GM19463 (cell line): ENCODE measurements around the gene PCBP1.
"Not testable (repeated sequence)": the region's sequence is repeated elsewhere in the genome, so short reads cannot be mapped to it uniquely, and the experiment has no call there.

ENCODE experiments used
- ATAC-seq: cut with Tn5 transposase; IDR thresholded peaks from one replicate; pipeline ENCODE4 v1.9.1; 2021; ENCODE audit warnings: mild to moderate bottlenecking, moderate library complexity; ENCODE audit not compliant: unreplicated experiment

PCBP1 gene

GRCh38 chr2:70123051-70123828 is 36.0 kb downstream of the PCBP1 start:
- no peak for ATAC-seq

GRCh38 chr2:70123829-70124116 is 36.5 kb downstream of the PCBP1 start:
- no peak for ATAC-seq

- ATAC-seq = peak; percentile 40
These were observed 37.8 kb downstream of the PCBP1 start for GRCh38 chr2:70124983-70125480.

- ATAC-seq = no peak
These were observed 38.2 kb downstream of the PCBP1 start for GRCh38 chr2:70125498-70125898.

GRCh38 chr2:70126413-70126812 is 39.1 kb downstream of the PCBP1 start:
- ATAC-seq = no peak

- no peak for ATAC-seq
These were observed 40.7 kb downstream of the PCBP1 start for GRCh38 chr2:70128005-70128404.

- not testable (repeated sequence) for ATAC-seq
These were observed 44.3 kb downstream of the PCBP1 start for GRCh38 chr2:70131344-70132143.

GRCh38 chr2:70132244-70133126 is 45.2 kb downstream of the PCBP1 start:
- peak; percentile 64 for ATAC-seq

- ATAC-seq = no peak
These were observed 45.8 kb downstream of the PCBP1 start for GRCh38 chr2:70133127-70133452.

GRCh38 chr2:70133491-70134322 is 46.4 kb downstream of the PCBP1 start:
- ATAC-seq = no peak

- ATAC-seq = not testable (repeated sequence)
These were observed 47.2 kb downstream of the PCBP1 start for GRCh38 chr2:70134323-70134983.
